NB4 (cell line): ENCODE measurements around the gene CDH4.

Experiments used
- DNase-seq: peaks from one replicate; pipeline ENCODE4 v3.0.0; 2010; ENCODE audit warnings: low read depth
- H3K4me3 ChIP-seq: one replicate; pipeline ENCODE4 v1.5.1; 2011; ENCODE audit warnings: mild to moderate bottlenecking, low read depth, low read length, moderate library complexity
- MYC ChIP-seq: IDR thresholded peaks from 2 replicates; pipeline ENCODE4 v1.6.1; 2011; ENCODE audit warnings: low read depth, low read length
- POLR2A ChIP-seq: IDR thresholded peaks from 2 replicates; pipeline ENCODE4 v1.6.1; 2011; ENCODE audit warnings: mild to moderate bottlenecking; ENCODE audit not compliant: insufficient read length; ENCODE audit errors: extremely low read depth
- TF ChIP-seq, protein P1 (sequence below): IDR thresholded peaks from 2 replicates; pipeline ENCODE4 v1.6.1; 2011; ENCODE audit warnings: low read depth, low read length
- TF ChIP-seq, protein P2 (sequence below): IDR thresholded peaks from one replicate; pipeline ENCODE4 v1.5.1; 2012; ENCODE audit warnings: low read depth, low read length

The CDH4 gene

DNA sequence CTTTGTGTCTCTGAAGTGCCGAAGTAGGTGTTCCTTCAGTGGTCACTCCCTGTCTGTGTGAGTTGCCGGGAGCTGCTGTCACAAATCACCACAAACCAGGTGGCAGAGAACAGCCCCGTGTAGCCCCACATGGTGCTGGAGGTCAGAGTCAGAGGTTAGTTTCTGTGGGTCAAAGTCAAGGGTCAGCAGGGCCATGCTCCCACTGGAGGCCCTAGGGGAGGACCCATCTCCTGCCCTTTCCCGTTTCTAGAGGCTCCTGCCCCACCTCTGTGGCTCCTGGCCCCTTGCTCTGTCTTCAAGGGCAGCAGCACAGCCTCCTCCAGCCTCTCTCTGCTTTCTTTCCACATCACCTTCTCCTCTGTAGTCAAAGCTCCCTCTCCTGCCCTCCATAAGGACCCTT is 549.4 kb downstream of the CDH4 start:
- no peak overlapping the region for H3K4me3 ChIP-seq
- DNase-seq, result no peak
- TF ChIP-seq POLR2A (no peak), MYC (no peak)
- TF ChIP-seq, protein P1, sequence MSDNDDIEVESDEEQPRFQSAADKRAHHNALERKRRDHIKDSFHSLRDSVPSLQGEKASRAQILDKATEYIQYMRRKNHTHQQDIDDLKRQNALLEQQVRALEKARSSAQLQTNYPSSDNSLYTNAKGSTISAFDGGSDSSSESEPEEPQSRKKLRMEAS, result no peak
- TF ChIP-seq, protein P2, sequence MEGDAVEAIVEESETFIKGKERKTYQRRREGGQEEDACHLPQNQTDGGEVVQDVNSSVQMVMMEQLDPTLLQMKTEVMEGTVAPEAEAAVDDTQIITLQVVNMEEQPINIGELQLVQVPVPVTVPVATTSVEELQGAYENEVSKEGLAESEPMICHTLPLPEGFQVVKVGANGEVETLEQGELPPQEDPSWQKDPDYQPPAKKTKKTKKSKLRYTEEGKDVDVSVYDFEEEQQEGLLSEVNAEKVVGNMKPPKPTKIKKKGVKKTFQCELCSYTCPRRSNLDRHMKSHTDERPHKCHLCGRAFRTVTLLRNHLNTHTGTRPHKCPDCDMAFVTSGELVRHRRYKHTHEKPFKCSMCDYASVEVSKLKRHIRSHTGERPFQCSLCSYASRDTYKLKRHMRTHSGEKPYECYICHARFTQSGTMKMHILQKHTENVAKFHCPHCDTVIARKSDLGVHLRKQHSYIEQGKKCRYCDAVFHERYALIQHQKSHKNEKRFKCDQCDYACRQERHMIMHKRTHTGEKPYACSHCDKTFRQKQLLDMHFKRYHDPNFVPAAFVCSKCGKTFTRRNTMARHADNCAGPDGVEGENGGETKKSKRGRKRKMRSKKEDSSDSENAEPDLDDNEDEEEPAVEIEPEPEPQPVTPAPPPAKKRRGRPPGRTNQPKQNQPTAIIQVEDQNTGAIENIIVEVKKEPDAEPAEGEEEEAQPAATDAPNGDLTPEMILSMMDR, result no peak

- TF ChIP-seq, protein P1, result no peak
- no peak for TF ChIP-seq POLR2A
- TF ChIP-seq, protein P2, result no peak
- TF ChIP-seq MYC, result no peak
- no peak overlapping the region for H3K4me3 ChIP-seq
- DNase-seq, result no peak
These were observed 549.9 kb downstream of the CDH4 start for GRCh38 chr20:61801857-61802442.

DNA sequence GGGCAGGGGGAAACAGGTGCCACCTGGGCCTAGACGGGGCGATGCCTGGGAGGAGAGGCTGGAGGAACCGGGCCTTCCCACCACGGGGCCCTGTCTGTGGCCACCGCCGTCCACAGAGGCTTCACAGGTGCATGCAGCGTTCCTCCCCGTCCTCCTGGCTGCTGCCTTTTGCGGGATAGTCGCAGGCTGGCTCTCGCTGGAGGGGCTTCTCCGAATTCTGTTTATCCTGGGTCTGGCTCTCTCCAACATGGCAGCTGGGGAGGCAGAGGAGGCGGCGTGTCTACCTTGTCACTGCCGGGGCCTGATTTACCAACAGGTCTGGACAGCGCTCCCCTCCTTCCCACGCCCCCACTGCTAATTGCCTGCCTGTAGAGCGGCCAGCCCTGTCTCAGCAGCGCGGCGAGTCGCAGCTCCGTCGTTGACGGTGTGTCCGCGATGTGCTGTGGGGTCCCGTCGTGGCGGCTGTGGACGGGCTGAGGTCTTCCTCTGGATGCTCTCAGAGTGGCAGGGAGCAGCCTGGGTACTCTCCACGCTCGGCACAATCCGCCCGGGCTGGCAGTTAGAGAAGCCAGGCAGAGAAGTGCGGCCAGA is 550.8 kb downstream of the CDH4 start:
- TF ChIP-seq, protein P1, result no peak
- no peak for TF ChIP-seq POLR2A
- TF ChIP-seq, protein P2, result no peak
- TF ChIP-seq MYC, result no peak
- H3K4me3 ChIP-seq, result no peak overlapping the region
- no peak for DNase-seq

DNA sequence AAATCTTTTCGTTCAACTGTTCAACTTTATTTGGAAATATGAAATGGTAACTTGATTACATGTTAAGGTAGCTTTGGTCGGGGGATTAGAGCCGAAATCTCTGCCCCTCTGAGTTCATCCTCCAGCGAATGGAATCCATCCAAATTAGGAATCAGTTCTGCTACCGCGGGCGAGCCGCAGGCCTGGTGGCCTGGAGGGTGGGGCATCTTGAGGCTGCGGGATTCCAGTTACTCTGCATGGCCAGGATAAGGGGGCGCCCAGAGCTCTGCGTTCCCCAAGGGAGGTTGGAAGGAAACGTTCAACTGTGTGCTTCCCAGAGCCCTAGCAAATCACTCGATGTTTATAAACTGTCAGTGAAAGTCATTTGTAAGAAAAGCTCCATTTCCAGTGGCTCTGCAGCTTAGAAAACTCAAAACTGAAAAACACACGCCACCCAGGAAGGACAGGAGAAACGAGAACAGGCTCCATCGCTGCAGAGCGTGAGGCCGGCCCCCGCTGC is 551.4 kb downstream of the CDH4 start:
- TF ChIP-seq POLR2A (no peak), MYC (no peak)
- TF ChIP-seq, protein P2, result no peak
- TF ChIP-seq, protein P1, result no peak
- H3K4me3 ChIP-seq, result no peak overlapping the region
- no peak for DNase-seq

DNA sequence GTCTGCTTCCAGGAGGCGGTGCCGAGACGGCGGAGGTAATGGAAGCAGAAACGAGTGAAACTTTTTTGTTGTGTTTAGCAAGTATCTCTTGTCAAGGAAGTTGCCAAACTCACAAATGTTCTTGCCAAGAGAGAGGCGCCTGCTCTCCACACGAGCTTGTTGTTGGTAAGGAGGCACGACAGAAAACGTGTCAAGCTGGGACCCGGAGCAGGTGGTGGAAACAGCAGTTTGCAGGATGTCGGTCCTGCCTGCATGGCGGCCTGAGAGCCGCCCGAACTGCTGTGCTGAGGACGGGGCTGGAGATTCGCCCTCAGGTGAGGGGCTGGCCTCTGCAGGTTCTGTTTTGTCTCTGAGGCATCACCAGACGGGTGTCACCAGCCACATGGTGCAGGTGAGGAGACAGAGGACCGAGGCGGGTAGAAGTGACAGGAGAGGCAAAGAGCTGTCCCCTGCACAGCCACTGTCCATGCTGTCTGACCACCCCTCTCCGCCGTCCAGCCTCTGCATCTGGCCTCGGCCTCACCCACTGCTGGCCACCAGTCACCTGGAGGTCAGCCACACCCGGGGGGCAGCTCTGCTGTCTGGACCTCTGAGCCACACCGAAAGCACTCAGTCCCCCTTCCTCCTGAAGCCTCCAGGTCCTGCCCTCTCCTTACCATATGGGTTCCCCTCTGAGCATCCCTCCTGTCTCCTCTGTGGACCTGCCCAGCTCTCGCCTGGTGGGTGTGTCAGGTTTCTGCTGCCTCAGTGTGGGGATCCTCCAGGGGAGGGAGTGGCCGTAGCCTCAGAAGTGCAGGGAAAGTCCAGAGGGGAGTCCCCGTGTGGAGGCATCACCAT is 552.1 kb downstream of the CDH4 start:
- TF ChIP-seq, protein P1, result no peak
- no peak for TF ChIP-seq POLR2A
- TF ChIP-seq MYC, result no peak
- TF ChIP-seq, protein P2, result no peak
- DNase-seq, result no peak
- H3K4me3 ChIP-seq, result no peak overlapping the region
